ENCODE data around the gene SLC2A4RG. TPM values are rescaled to one million over a fixed set of nuclear protein-coding genes. Genes with fewer than 3 reads are reported as not detected.
"Not testable (repeated sequence)": the region's sequence is repeated elsewhere in the genome, so short reads cannot be mapped to it uniquely, and the experiment has no call there.

SLC2A4RG gene
- total RNA-seq, 1 donor from 2014 or later, result 50.2 TPM

GRCh38 chr20:63711085-63711645 lies 28.4 kb upstream of the SLC2A4RG start:
- peaks cover under 1% of the 10 kb centered on the region for H3K36me3 ChIP-seq (ENCODE audit: control insufficient read depth, insufficient read depth, low read length)
- H3K4me3 ChIP-seq (ENCODE audit: low read depth, low read length), result no peak overlapping the region
- no peaks in the 10 kb centered on the region for H3K27me3 ChIP-seq (ENCODE audit: control insufficient read depth, insufficient read depth, low read length)
- TF ChIP-seq CTCF (IDR thresholded peaks at IDR 0.05; ENCODE audit: insufficient read depth, low read length, poor library complexity, severe bottlenecking), result no peak
- DNase-seq (ENCODE audit: low read depth), result no peak

- no peaks in the 10 kb centered on the region for H3K27me3 ChIP-seq (ENCODE audit: control insufficient read depth, insufficient read depth, low read length)
- H3K4me3 ChIP-seq (ENCODE audit: low read depth, low read length), result no peak overlapping the region
- TF ChIP-seq CTCF (IDR thresholded peaks at IDR 0.05; ENCODE audit: insufficient read depth, low read length, poor library complexity, severe bottlenecking), result no peak
- H3K36me3 ChIP-seq (ENCODE audit: control insufficient read depth, insufficient read depth, low read length), result no peaks in the 10 kb centered on the region
- no peak for DNase-seq (ENCODE audit: low read depth)
These were observed 27.4 kb upstream of the SLC2A4RG start for GRCh38 chr20:63712191-63712590.

GRCh38 chr20:63714858-63715257 lies 24.7 kb upstream of the SLC2A4RG start:
- H3K4me3 ChIP-seq (ENCODE audit: low read depth, low read length), result no peak overlapping the region
- no peak for DNase-seq (ENCODE audit: low read depth)

GRCh38 chr20:63718996-63719395 lies 20.6 kb upstream of the SLC2A4RG start:
- DNase-seq (ENCODE audit: low read depth), result no peak
- H3K4me3 ChIP-seq (ENCODE audit: low read depth, low read length), result no peak overlapping the region
- H3K27me3 ChIP-seq (ENCODE audit: control insufficient read depth, insufficient read depth, low read length), result no peaks in the 10 kb centered on the region
- TF ChIP-seq CTCF (IDR thresholded peaks at IDR 0.05; ENCODE audit: insufficient read depth, low read length, poor library complexity, severe bottlenecking), result no peak
- H3K36me3 ChIP-seq (ENCODE audit: control insufficient read depth, insufficient read depth, low read length), result no peaks in the 10 kb centered on the region

More at GRCh38 chr20:63714858-63715257, 24.7 kb upstream of the SLC2A4RG start:
- TF ChIP-seq CTCF (IDR thresholded peaks at IDR 0.05; ENCODE audit: insufficient read depth, low read length, poor library complexity, severe bottlenecking), result no peak
- Histone ChIP-seq H3K36me3 (ENCODE audit: control insufficient read depth, insufficient read depth, low read length) (no peaks in the 10 kb centered on the region), H3K27me3 (ENCODE audit: control insufficient read depth, insufficient read depth, low read length) (no peaks in the 10 kb centered on the region)

- DNase-seq (ENCODE audit: low read depth); H3K4me3 ChIP-seq (ENCODE audit: low read depth, low read length); H3K27me3 ChIP-seq (ENCODE audit: control insufficient read depth, insufficient read depth, low read length); H3K36me3 ChIP-seq (ENCODE audit: control insufficient read depth, insufficient read depth, low read length): not testable (repeated sequence)
These were observed 16.5 kb upstream of the SLC2A4RG start for GRCh38 chr20:63722967-63723622.

- H3K4me3 ChIP-seq (ENCODE audit: low read depth, low read length); H3K36me3 ChIP-seq (ENCODE audit: control insufficient read depth, insufficient read depth, low read length); DNase-seq (ENCODE audit: low read depth); H3K27me3 ChIP-seq (ENCODE audit: control insufficient read depth, insufficient read depth, low read length): not testable (repeated sequence)
These were observed 9.3 kb upstream of the SLC2A4RG start for GRCh38 chr20:63730189-63730733.

GRCh38 chr20:63731410-63731809 lies 8.2 kb upstream of the SLC2A4RG start:
- TF ChIP-seq CTCF (IDR thresholded peaks at IDR 0.05; ENCODE audit: insufficient read depth, low read length, poor library complexity, severe bottlenecking), result no peak
- Histone ChIP-seq H3K4me3 (ENCODE audit: low read depth, low read length) (no peak overlapping the region), H3K27me3 (ENCODE audit: control insufficient read depth, insufficient read depth, low read length) (no peaks in the 10 kb centered on the region), H3K36me3 (ENCODE audit: control insufficient read depth, insufficient read depth, low read length) (peaks cover 1% of the 10 kb centered on the region)
- DNase-seq (ENCODE audit: low read depth), result no peak

Data from kidney epithelial cell (primary cell).